ENCODE results near the gene DCLK1.

Gene DCLK1

DNA sequence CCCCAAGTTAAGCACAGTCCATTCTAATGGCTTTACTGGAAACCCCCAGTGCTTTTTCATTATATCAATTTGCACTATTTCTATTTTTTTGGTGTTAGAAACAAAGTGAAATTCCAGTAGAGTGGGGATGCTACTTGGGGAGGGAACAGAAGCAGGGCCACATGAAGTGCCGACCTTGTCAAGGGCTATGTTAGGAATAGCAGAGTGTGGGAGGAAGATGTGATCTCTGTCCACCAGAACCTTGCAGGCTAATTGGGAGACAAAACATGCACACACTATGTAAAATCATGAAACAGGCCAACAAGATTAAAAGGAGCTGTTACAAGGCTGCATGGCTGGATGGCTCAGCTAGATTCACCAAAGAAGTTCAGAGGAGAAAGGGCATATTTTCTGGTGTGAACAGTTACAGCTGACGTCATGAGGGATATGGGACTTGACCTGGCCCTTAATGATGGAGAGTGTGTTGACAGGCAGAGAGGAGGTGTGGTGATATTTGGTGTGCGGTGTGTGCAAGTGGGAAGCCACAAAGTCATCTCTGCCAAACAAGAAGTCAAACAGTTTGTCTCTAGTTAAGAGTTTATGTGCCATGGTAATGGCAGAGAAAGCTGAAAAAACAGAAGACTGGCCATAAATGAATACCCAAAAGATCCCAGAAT lies 336.3 kb downstream of the DCLK1 start:
- H3K36me3 ChIP-seq (ENCODE audit: control insufficient read depth, insufficient read depth, low read length) = no peaks in the 10 kb centered on the region
- H3K27me3 ChIP-seq (replicated peaks; ENCODE audit: control insufficient read depth, insufficient read depth, low read length) = no peaks in the 10 kb centered on the region
- H3K4me3 ChIP-seq (replicated peaks; ENCODE audit: low read depth, low read length) = no peak overlapping the region
- no peak for DNase-seq (ENCODE audit: extremely low read depth, insufficient read length)
- TF ChIP-seq, protein P1, sequence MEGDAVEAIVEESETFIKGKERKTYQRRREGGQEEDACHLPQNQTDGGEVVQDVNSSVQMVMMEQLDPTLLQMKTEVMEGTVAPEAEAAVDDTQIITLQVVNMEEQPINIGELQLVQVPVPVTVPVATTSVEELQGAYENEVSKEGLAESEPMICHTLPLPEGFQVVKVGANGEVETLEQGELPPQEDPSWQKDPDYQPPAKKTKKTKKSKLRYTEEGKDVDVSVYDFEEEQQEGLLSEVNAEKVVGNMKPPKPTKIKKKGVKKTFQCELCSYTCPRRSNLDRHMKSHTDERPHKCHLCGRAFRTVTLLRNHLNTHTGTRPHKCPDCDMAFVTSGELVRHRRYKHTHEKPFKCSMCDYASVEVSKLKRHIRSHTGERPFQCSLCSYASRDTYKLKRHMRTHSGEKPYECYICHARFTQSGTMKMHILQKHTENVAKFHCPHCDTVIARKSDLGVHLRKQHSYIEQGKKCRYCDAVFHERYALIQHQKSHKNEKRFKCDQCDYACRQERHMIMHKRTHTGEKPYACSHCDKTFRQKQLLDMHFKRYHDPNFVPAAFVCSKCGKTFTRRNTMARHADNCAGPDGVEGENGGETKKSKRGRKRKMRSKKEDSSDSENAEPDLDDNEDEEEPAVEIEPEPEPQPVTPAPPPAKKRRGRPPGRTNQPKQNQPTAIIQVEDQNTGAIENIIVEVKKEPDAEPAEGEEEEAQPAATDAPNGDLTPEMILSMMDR (IDR thresholded peaks at IDR 0.05; ENCODE audit: insufficient read depth, low read length, poor library complexity, severe bottlenecking) = no peak

DNA sequence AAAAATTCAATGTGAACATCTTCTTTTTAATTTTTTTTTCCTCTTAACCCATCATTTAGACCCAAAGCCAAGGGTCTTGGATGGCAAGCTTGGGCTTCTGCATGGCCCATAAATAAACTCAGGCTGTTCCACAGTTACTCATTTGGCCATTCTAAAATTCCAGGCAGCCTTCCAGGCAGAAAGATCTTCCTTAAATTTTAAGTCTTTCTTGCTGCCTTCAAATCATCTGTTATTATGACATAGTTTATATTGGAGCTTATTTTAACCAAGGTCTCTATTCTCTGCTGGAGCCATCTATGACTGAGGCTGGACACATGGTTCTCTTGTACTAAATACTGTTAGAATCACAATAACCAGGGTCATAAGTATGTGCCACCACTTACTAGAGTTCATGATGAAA lies 337.4 kb downstream of the DCLK1 start:
- H3K36me3 ChIP-seq (ENCODE audit: control insufficient read depth, insufficient read depth, low read length) = no peaks in the 10 kb centered on the region
- TF ChIP-seq, protein P1 (IDR thresholded peaks at IDR 0.05; ENCODE audit: insufficient read depth, low read length, poor library complexity, severe bottlenecking) = no peak
- H3K4me3 ChIP-seq (replicated peaks; ENCODE audit: low read depth, low read length) = no peak overlapping the region
- DNase-seq (ENCODE audit: extremely low read depth, insufficient read length) = no peak
- no peaks in the 10 kb centered on the region for H3K27me3 ChIP-seq (replicated peaks; ENCODE audit: control insufficient read depth, insufficient read depth, low read length)

DNA sequence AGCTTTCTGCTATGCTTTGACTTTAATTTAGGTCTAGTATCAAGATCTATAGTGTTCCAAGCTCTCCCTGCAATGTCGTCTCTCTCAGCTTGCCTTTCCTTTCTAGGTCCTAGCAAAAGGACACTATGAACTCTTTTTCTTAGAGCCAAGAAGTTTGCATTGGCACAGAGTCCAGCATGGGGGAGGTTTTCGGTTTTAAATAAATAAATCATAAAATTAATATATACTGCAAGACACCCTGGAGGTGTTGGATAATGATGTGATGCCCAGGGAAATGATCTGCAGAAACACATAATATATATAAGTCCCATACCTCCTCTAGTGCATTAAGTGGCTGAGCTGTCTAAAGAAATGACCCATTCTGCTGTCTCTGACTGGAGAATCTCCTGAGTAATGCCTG lies 338.3 kb downstream of the DCLK1 start:
- TF ChIP-seq, protein P1 (IDR thresholded peaks at IDR 0.05; ENCODE audit: insufficient read depth, low read length, poor library complexity, severe bottlenecking) = no peak
- no peaks in the 10 kb centered on the region for H3K36me3 ChIP-seq (ENCODE audit: control insufficient read depth, insufficient read depth, low read length)
- H3K4me3 ChIP-seq (replicated peaks; ENCODE audit: low read depth, low read length) = no peak overlapping the region
- H3K27me3 ChIP-seq (replicated peaks; ENCODE audit: control insufficient read depth, insufficient read depth, low read length) = no peaks in the 10 kb centered on the region
- no peak for DNase-seq (ENCODE audit: extremely low read depth, insufficient read length)

DNA sequence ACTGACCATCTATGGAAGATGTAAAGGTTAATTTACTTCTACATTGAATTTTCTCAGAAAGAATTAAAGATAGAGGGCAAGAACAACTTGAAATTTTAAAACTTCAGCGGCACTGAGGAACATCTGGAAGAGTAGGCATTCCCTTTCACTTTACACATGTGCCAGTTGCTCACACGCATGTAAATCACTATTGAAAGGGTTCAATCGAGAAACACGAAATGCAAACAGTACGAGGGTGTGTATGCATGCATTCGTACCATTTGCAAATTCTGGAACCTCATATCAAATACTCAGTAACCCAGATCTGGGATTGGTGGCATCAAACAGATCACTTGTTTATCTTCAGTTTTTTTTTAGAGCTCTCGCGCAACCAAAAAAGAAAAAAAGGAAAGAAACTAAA lies 339.2 kb downstream of the DCLK1 start:
- DNase-seq (ENCODE audit: extremely low read depth, insufficient read length) = no peak
- TF ChIP-seq, protein P1 (IDR thresholded peaks at IDR 0.05; ENCODE audit: insufficient read depth, low read length, poor library complexity, severe bottlenecking) = no peak
- no peaks in the 10 kb centered on the region for H3K36me3 ChIP-seq (ENCODE audit: control insufficient read depth, insufficient read depth, low read length)
- no peak overlapping the region for H3K4me3 ChIP-seq (replicated peaks; ENCODE audit: low read depth, low read length)
- no peaks in the 10 kb centered on the region for H3K27me3 ChIP-seq (replicated peaks; ENCODE audit: control insufficient read depth, insufficient read depth, low read length)

DNA sequence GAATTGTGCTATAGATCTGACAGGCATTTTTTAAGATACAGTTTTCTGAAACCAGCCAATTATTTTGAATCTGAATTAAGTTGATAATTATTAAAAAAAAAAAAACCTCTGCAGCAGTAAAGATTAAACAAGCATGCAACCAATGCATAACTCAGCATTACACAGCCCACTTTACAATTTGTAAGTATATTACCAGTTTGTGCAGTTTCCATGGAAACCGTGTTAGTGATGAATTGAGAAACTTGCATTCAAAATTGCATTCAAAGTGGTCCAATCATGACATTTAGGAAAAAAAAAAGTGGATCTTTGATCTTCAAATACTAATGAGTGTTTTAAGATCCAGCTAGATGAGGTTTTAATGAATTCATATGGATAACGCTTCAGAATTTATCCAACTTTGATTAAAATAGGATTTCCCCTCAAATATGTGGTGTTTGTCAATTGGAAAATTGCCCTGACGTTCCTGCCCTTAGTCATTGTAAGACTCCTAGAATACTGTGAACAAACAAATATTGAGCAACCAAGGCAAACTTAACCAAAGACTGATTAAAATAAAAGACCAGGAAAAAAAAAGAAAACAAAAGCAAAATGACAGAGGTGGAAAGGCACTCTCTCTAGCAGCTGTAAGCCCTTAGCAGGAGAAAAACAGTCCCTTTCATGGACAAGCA lies 339.9 kb downstream of the DCLK1 start:
- Histone ChIP-seq H3K36me3 (ENCODE audit: control insufficient read depth, insufficient read depth, low read length) (no peaks in the 10 kb centered on the region), H3K27me3 (replicated peaks; ENCODE audit: control insufficient read depth, insufficient read depth, low read length) (no peaks in the 10 kb centered on the region), H3K4me3 (replicated peaks; ENCODE audit: low read depth, low read length) (no peak overlapping the region)
- DNase-seq (ENCODE audit: extremely low read depth, insufficient read length) = no peak
- TF ChIP-seq, protein P1 (IDR thresholded peaks at IDR 0.05; ENCODE audit: insufficient read depth, low read length, poor library complexity, severe bottlenecking) = no peak

All from GM06990 (cell line).